Thyroid gland (tissue), 4 donors: ENCODE data around the gene HACD2.

Source experiments
- CTCF ChIP-seq, 6 experiments: fragments of 200-600 bp in 3 of 6; fragments of 450-650 bp in 3 of 6; sonication (generic) in 3 of 6; IDR thresholded peaks; one replicate each; pipeline ENCODE4 v1.5.1; 2016 to 2019; ENCODE audit warnings: antibody characterized with exemption in 6 of 6, mild to moderate bottlenecking in 2 of 6, inconsistent platforms in 1 of 6, moderate library complexity in 1 of 6
- POLR2A ChIP-seq, 2 donors: fragments of 450-650 bp; IDR thresholded peaks; one replicate each; pipeline ENCODE4 v1.6.1; 2017; ENCODE audit warnings: antibody characterized with exemption in 2 of 2, mild to moderate bottlenecking in 2 of 2, moderate library complexity in 1 of 2

- TF ChIP-seq CTCF (IDR thresholded peaks at IDR 0.05): no peak
- TF ChIP-seq POLR2A (IDR thresholded peaks at IDR 0.05): no peak
Observed at GRCh38 chr3:123568034-123568433, 16.8 kb downstream of the HACD2 start.
